GM12873 (cell line): ENCODE data around the gene KPTN.
A peak's percentile ranks its signal among the peaks of the same experiment; 100 is the strongest.

ENCODE experiments used
- CTCF ChIP-seq: IDR thresholded peaks from 2 replicates; pipeline ENCODE4 v1.5.1; 2012; ENCODE audit warnings: low read depth, mild to moderate bottlenecking, moderate library complexity, low read length, control low read depth; ENCODE audit not compliant: insufficient read depth; ENCODE audit errors: missing control alignments

The KPTN gene

GRCh38 chr19:47483800-47484690 is at the start of gene KPTN:
Gene KPTN, minus strand, starts transcription at chr19:47484219. Its CDS starts 59 bp downstream, at chr19:47484160.
- TF ChIP-seq CTCF = peak; percentile 95

DNA sequence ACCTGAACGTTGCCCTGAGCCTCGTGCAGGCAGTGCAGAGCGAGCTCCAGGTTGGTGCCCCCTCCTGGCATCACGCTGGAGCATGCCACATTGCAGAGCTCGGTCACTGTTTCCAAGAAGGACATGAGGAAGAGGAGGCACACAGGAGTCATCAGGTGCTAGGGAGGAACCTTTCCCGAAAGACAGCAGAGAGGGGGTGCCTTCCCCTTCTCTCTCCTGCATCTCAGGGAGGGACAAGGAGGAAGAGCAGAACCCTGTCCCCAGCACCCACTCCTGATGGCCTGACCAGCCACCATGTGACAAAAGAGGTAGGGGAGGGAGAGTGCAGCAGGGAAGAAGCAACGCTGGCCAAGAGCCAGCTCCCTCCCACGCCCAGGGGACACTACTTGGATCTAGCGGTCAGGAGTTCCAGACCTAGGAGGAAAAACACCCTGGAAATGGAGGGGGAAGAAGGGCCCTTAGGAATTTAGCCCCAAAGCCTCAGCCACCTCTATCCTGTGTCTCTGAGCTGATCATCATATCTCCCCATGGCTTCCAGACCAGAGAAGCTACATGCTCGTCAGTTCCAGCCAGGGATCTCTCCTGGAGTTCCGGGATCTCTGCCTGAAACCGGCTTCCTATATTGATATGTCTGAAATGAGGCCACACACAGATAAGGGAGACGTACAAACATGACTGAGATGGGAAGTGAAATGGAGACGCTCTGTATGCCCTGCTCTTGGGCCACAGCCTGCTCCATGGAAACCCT is 47.8 kb upstream of the KPTN start:
- TF ChIP-seq CTCF = no peak

DNA sequence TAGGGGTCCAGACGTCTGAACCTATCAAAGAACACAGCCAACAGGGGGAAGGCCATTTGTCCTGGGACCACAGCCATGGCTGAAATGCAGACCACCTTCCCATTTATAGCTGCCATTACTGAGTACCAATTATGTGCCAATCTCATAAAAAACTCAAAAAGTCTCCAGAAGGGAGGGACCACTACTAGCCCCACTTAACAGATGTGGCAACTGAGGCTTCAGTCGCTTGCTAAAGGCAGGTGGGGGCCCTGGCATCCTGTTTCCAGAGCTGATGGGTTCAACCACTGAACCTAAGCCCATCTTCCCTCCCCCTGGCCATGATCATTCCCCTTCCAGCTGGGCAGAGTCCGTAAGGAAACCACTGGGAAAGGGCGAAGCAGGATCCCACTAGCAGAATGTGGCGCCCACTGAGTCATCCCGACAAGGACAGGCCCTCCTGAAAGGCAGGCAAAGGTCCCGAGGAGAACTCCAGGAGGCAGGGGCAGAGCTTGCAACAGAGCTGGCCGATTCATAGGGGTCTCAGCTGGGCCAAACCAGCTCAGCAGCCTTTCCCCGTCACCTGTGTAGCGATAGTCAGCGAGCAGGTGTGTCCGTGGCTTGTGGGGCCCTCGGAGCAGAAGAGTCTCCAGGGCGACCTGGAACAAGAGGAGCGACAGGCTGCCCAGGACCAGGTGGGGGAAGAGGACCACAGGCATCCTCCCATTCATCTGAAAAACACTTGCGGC is 45.2 kb upstream of the KPTN start:
- no peak for TF ChIP-seq CTCF

- no peak for TF ChIP-seq CTCF
Observed at GRCh38 chr19:47526798-47527197, 42.8 kb upstream of the KPTN start.

DNA sequence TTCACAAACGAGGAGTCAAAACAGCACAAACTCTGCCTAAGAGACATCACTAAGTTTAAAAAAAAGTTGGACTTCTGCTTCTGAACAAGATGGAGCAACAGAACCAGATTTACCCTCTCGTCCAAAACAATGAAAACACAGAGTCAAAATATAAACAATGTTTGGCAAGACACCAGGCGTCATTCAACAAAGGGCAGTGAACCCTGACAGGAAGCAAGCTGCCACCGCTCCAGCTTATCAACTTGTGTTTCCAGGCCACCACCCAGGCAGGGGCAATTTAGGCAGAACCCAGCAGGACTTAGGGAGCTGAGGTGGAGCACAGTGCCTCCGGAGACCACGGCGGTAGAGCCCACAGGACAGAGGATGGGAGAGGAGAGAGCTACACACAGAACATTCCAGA is 39.5 kb upstream of the KPTN start:
- no peak for TF ChIP-seq CTCF

DNA sequence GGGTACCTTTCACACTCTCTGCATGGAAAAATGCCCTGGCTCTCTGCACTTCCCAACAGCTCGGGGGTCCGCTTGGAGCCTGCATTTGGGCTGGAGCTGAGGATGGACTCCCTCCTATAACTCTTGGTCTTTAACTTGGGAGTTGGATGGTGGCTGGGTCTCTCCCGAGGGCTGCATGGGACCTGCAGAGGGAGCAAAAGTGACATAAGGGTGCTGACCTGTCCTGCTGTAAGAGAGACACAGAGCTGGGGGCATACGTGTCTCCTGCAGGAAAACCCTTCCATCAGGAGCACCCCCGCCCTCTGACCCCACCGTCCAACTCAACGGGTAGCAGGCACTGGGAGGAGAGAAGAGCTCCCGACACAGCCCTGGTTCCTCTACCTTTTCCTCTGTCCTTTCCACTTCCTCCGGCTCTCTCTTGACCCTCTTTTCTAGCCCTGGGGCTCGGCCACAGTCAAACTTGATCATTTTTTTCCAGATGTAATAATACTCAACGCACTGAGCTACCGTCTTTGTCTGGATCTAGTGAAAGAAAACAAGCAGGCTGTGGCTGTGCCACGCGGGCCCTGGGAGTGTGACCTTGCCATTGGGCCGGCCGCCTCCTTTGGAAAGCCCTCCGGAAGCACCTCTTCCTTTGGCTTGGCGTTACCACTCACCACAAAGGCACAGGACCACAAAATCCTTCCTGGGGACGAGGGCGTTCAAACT is 37.6 kb upstream of the KPTN start:
- TF ChIP-seq CTCF = no peak

DNA sequence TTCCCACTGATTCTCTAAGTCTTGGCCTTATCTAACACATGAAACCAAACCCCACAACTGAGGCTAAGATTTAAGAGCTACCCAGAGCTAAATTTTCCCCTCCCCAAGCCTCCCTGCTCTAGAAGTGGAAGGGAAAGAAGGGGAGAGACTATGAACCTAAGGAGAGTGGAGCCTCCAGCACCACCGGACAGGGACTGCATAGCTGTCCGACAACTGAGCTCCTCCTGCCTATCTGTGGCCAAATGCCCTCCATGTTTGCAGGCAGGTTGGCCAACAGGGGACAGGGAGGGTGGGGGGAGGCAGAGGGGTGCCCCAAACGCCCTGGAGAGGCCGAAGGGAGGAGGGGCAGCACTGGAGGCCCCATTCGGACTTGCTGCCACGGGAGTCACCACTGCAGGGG is 36.8 kb upstream of the KPTN start:
- TF ChIP-seq CTCF = no peak
